CD14-positive monocyte (primary cell): ENCODE data around the gene SUGCT. TPM values are rescaled to one million over a fixed set of nuclear protein-coding genes. Genes with fewer than 3 reads are reported as not detected.

Experiments
- DNase-seq, 3 donors: peaks; one replicate each; pipeline ENCODE4 v3.0.0-alpha.2; 2011 to 2022
- H2AFZ ChIP-seq: 2 replicates; pipeline ENCODE4 v1.6.0; 2012; ENCODE audit warnings: mild to moderate bottlenecking, low read depth, low read length, inconsistent platforms; ENCODE audit not compliant: insufficient read depth, poor library complexity, severe bottlenecking
- H3K27ac ChIP-seq, 2 donors: 1 replicate in 1 of 2; 2 replicates in 1 of 2; pipeline ENCODE4 v1.5.1; 2012 to 2013; ENCODE audit warnings: low read length in 2 of 2, control low read depth in 1 of 2, inconsistent platforms in 1 of 2, low read depth in 1 of 2, mild to moderate bottlenecking in 1 of 2
- H3K27me3 ChIP-seq, 2 donors: one replicate each; pipeline versions ENCODE4 v1.6.0 to v1.6.1; 2011 to 2013; ENCODE audit warnings: low read length in 2 of 2; ENCODE audit not compliant: control insufficient read depth in 2 of 2, insufficient read depth in 2 of 2
- H3K36me3 ChIP-seq, 2 donors: replicated peaks in 1 of 2; 1 replicate in 1 of 2; 2 replicates in 1 of 2; pipeline versions ENCODE4 v1.5.1 to v1.6.1; 2012 to 2013; ENCODE audit warnings: low read length in 2 of 2, control low read depth in 1 of 2, inconsistent platforms in 1 of 2, mild to moderate bottlenecking in 1 of 2; ENCODE audit not compliant: insufficient read depth in 2 of 2, control insufficient read depth in 1 of 2
- H3K4me1 ChIP-seq, 2 donors: 1 replicate in 1 of 2; 2 replicates in 1 of 2; pipeline versions ENCODE4 v1.5.1 to v1.6.1; 2012 to 2013; ENCODE audit warnings: low read length in 2 of 2, control low read depth in 1 of 2, inconsistent platforms in 1 of 2, mild to moderate bottlenecking in 1 of 2, moderate library complexity in 1 of 2; ENCODE audit not compliant: insufficient read depth in 2 of 2, control insufficient read depth in 1 of 2
- H3K4me2 ChIP-seq: replicated peaks from 2 replicates; pipeline ENCODE3; 2012; ENCODE audit warnings: low read length, moderate library complexity, mild to moderate bottlenecking; ENCODE audit not compliant: poor library complexity, severe bottlenecking; ENCODE audit errors: extremely low read depth
- H3K4me3 ChIP-seq, 3 experiments: fragments of 200-600 bp in 1 of 3; sonication (generic) in 1 of 3; replicated peaks in 1 of 3; 1 replicate in 2 of 3; 2 replicates in 1 of 3; pipeline ENCODE4 v1.5.1; 2011 to 2013; ENCODE audit warnings: low read length in 3 of 3, mild to moderate bottlenecking in 3 of 3, control low read depth in 2 of 3, low read depth in 2 of 3, inconsistent platforms in 1 of 3, moderate library complexity in 1 of 3
- H3K79me2 ChIP-seq: 2 replicates; pipeline ENCODE4 v1.6.0; 2012; ENCODE audit warnings: mild to moderate bottlenecking, control low read depth, inconsistent platforms, low read length, moderate library complexity; ENCODE audit not compliant: insufficient read depth
- H3K9ac ChIP-seq: 2 replicates; pipeline ENCODE4 v1.6.0; 2017; ENCODE audit warnings: low read length, mild to moderate bottlenecking; ENCODE audit not compliant: insufficient read depth, poor library complexity, severe bottlenecking
- H3K9me3 ChIP-seq, 2 donors: replicated peaks in 1 of 2; 1 replicate in 1 of 2; 2 replicates in 1 of 2; pipeline versions ENCODE4 v1.5.1 to v1.6.1; 2012 to 2013; ENCODE audit warnings: low read length in 2 of 2, control low read depth in 1 of 2; ENCODE audit not compliant: control insufficient read depth in 1 of 2, insufficient read depth in 1 of 2
- H4K20me1 ChIP-seq: 2 replicates; pipeline ENCODE4 v1.6.0; 2012; ENCODE audit warnings: mild to moderate bottlenecking, low read length, control low read depth, moderate library complexity; ENCODE audit not compliant: insufficient read depth
- H3K27ac Mint-ChIP-seq, 7 donors: one replicate each; pipeline ENCODE4 v1.8.0; 2020; ENCODE audit warnings: mild to moderate bottlenecking in 7 of 7, mixed read lengths in 7 of 7, moderate library complexity in 6 of 7, inconsistent platforms in 2 of 7
- H3K27me3 Mint-ChIP-seq, 3 donors: one replicate each; pipeline ENCODE4 v1.8.0; 2021 to 2022; ENCODE audit warnings: low read depth in 3 of 3, mild to moderate bottlenecking in 3 of 3, mixed read lengths in 3 of 3, moderate library complexity in 3 of 3, inconsistent platforms in 1 of 3
- H3K36me3 Mint-ChIP-seq, 2 donors: one replicate each; pipeline ENCODE4 v1.8.0; 2020; ENCODE audit warnings: mixed read lengths in 2 of 2, inconsistent platforms in 1 of 2, mild to moderate bottlenecking in 1 of 2
- H3K4me1 Mint-ChIP-seq: one replicate; pipeline ENCODE4 v1.8.0; 2020; ENCODE audit warnings: mild to moderate bottlenecking, mixed read lengths
- H3K4me3 Mint-ChIP-seq, 2 donors: one replicate each; pipeline ENCODE4 v1.8.0; 2020; ENCODE audit warnings: mild to moderate bottlenecking in 2 of 2, mixed read lengths in 2 of 2, moderate library complexity in 1 of 2
- H3K9me3 Mint-ChIP-seq, 7 donors: one replicate each; pipeline ENCODE4 v1.8.0; 2020 to 2022; ENCODE audit warnings: mixed read lengths in 7 of 7, mild to moderate bottlenecking in 6 of 7, moderate library complexity in 6 of 7, inconsistent platforms in 2 of 7
- CTCF ChIP-seq: fragments of 200-600 bp; IDR thresholded peaks from one replicate; pipeline ENCODE4 v1.8.0; 2022; ENCODE audit warnings: antibody characterized with exemption, mild to moderate bottlenecking
- WGBS: methylation state at CpG from one replicate; pipeline ENCODE4 v1.1.5; 2013; ENCODE audit warnings: missing lambda C conversion rate; ENCODE audit not compliant: insufficient coverage; 5-methylcytosine and 5-hydroxymethylcytosine counted together
- intact Hi-C, 2 donors: fragments of 100-400 bp; cut with micrococcal nuclease; formaldehyde crosslinking; loops; one replicate each; pipeline versions ENCODE4 v1.15.0 to v1.15.1; 2023
- polyA plus RNA-seq, 3 donors: library from polyadenylated mRNA; depleted of rRNA in 1 of 3; unstranded in 2 of 3; stranded (reverse) in 1 of 3; fragments of 300-500 nt in 2 of 3; fragments of >200 nt in 1 of 3; fragmentation: Illumina TruSeq in 2 of 3; gene quantifications; 1 replicate in 2 of 3; 2 replicates in 1 of 3; pipeline ENCODE4 v1.2.3, GENCODE V29; 2012 to 2021

The SUGCT gene
- polyA plus RNA-seq, 3 donors = not detected

- no peak for DNase-seq
- Histone ChIP-seq H3K9me3 (no peaks in the 10 kb centered on the region), H3K4me3 (no peak overlapping the region), H3K4me2 (no peak overlapping the region), H3K4me1 (no peaks in the 10 kb centered on the region), H4K20me1 (no peaks in the 10 kb centered on the region), H3K36me3 (no peaks in the 10 kb centered on the region), H3K27me3 (no peaks in the 10 kb centered on the region), H3K79me2 (no peaks in the 10 kb centered on the region), H3K9ac (no peak overlapping the region), H3K27ac (no peak overlapping the region), H2AFZ (no peak overlapping the region)
- no peak overlapping the region for H3K4me3 Mint-ChIP-seq
- no peaks in the 10 kb centered on the region for H3K36me3 Mint-ChIP-seq
- no peak overlapping the region for H3K27ac Mint-ChIP-seq
- TF ChIP-seq CTCF = no peak
- intact Hi-C loops = no loop called here
- WGBS = no CpG with 5 or more reads among the region's 1 CpG
- H3K9me3 Mint-ChIP-seq = peaks cover 0 to 5% (median 0%) of the 10 kb centered on the region in 7 donors
- H3K27me3 Mint-ChIP-seq = peaks cover 0 to 1% (median 0%) of the 10 kb centered on the region in 3 donors
- H3K4me1 Mint-ChIP-seq = no peaks in the 10 kb centered on the region
Measured at GRCh38 chr7:40526951-40527715, 392.3 kb downstream of the SUGCT start.

- Mint-ChIP-seq H3K4me3 (no peak overlapping the region), H3K9me3 (peaks cover 0 to 5% (median 0%) of the 10 kb centered on the region in 7 donors), H3K27me3 (peaks cover 0 to 1% (median 0%) of the 10 kb centered on the region in 3 donors), H3K4me1 (no peaks in the 10 kb centered on the region), H3K36me3 (no peaks in the 10 kb centered on the region), H3K27ac (no peak overlapping the region)
- Histone ChIP-seq H3K27me3 (no peaks in the 10 kb centered on the region), H3K79me2 (no peaks in the 10 kb centered on the region), H2AFZ (no peak overlapping the region), H4K20me1 (no peaks in the 10 kb centered on the region), H3K4me2 (no peak overlapping the region), H3K4me1 (no peaks in the 10 kb centered on the region), H3K36me3 (no peaks in the 10 kb centered on the region), H3K9ac (no peak overlapping the region), H3K4me3 (no peak overlapping the region), H3K9me3 (no peaks in the 10 kb centered on the region), H3K27ac (no peak overlapping the region)
- intact Hi-C loops = no loop called here
- DNase-seq = no peak
- TF ChIP-seq CTCF = no peak
Measured at GRCh38 chr7:40527723-40528122, 392.9 kb downstream of the SUGCT start.
